ENCODE measurements around the gene MTARC2.
A peak's percentile ranks its signal among the peaks of the same experiment; 100 is the strongest.

MTARC2 gene

DNA sequence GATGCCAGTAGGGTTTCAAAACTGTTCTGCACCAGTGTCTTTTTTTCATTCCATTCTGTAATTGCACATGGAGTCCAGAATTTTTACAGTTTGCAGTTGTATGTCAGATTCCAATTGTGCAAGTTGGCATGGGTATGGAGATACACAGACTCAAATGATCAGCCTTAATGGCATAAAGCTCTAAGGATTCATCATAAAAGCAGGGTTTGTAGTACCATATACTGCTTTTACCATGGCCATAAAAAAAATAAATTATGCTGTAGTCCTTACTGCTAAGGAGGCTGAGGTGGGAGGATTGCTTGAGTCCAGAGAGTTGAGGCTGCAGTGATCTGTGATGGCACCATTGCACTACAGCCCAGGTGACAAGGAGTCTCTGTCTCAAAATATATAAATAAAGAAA is 48.9 kb downstream of the MTARC2 start:
- TF ChIP-seq, protein P1, sequence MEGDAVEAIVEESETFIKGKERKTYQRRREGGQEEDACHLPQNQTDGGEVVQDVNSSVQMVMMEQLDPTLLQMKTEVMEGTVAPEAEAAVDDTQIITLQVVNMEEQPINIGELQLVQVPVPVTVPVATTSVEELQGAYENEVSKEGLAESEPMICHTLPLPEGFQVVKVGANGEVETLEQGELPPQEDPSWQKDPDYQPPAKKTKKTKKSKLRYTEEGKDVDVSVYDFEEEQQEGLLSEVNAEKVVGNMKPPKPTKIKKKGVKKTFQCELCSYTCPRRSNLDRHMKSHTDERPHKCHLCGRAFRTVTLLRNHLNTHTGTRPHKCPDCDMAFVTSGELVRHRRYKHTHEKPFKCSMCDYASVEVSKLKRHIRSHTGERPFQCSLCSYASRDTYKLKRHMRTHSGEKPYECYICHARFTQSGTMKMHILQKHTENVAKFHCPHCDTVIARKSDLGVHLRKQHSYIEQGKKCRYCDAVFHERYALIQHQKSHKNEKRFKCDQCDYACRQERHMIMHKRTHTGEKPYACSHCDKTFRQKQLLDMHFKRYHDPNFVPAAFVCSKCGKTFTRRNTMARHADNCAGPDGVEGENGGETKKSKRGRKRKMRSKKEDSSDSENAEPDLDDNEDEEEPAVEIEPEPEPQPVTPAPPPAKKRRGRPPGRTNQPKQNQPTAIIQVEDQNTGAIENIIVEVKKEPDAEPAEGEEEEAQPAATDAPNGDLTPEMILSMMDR (conservative IDR thresholded peaks at IDR 0.05) = no peak
- no peak for TF ChIP-seq ZFX (IDR thresholded peaks at IDR 0.05)
- no peak overlapping the region for H3K27ac ChIP-seq

DNA sequence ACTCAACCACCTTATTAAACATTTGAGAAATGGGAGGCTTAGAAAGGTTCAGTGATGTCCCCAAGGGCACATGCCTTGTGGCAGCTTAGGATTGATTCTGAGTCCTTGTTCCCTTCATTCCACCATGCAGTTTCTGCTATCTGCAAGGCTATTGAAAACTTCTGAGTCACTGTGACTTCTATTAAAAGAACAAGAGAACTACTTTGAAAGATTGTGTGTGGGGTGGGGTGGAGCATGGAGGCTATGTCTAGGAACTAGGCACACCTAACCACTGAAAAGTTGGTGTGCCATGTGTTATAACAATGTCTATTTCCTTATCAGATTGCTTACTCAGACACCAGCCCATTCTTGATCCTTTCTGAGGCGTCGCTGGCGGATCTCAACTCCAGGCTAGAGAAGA is 49.4 kb downstream of the MTARC2 start:
- TF ChIP-seq, protein P1 (conservative IDR thresholded peaks at IDR 0.05) = no peak
- no peak for TF ChIP-seq ZFX (IDR thresholded peaks at IDR 0.05)
- H3K27ac ChIP-seq = no peak overlapping the region

GRCh38 chr1:220798338-220798737 is 50.2 kb downstream of the MTARC2 start:
- no peak for TF ChIP-seq ZFX (IDR thresholded peaks at IDR 0.05)
- TF ChIP-seq, protein P1 (conservative IDR thresholded peaks at IDR 0.05) = no peak
- H3K27ac ChIP-seq = no peak overlapping the region

- no peak for TF ChIP-seq ZFX (IDR thresholded peaks at IDR 0.05)
- TF ChIP-seq, protein P1 (conservative IDR thresholded peaks at IDR 0.05) = no peak
- H3K27ac ChIP-seq = no peak overlapping the region
Measured at GRCh38 chr1:220800262-220800661, 52.1 kb downstream of the MTARC2 start.

- TF ChIP-seq, protein P1 (conservative IDR thresholded peaks at IDR 0.05) = peak; percentile 91
- TF ChIP-seq ZFX (IDR thresholded peaks at IDR 0.05) = no peak
- no peak overlapping the region; the same call in 1 of the 2 replicates for H3K27ac ChIP-seq
Measured at GRCh38 chr1:220803401-220804201, 55.5 kb downstream of the MTARC2 start.

GRCh38 chr1:220804202-220804586 is 56.1 kb downstream of the MTARC2 start:
- TF ChIP-seq, protein P1 (conservative IDR thresholded peaks at IDR 0.05) = no peak
- no peak for TF ChIP-seq ZFX (IDR thresholded peaks at IDR 0.05)
- H3K27ac ChIP-seq = no peak overlapping the region

- TF ChIP-seq, protein P1 (conservative IDR thresholded peaks at IDR 0.05) = no peak
- TF ChIP-seq ZFX (IDR thresholded peaks at IDR 0.05) = no peak
- no peak overlapping the region for H3K27ac ChIP-seq
Measured at GRCh38 chr1:220806408-220806807, 58.3 kb downstream of the MTARC2 start.

Data from C4-2B (cell line).